Lower leg skin (tissue), 3 donors: ENCODE measurements around the gene SF3A1.

Experiments
- CTCF ChIP-seq, 3 donors: fragments of 450-650 bp; IDR thresholded peaks; one replicate each; pipeline ENCODE4 v1.5.1; 2016; ENCODE audit warnings: antibody characterized with exemption in 3 of 3, mild to moderate bottlenecking in 3 of 3, moderate library complexity in 2 of 3
- POLR2A ChIP-seq, 2 donors: fragments of 450-650 bp; IDR thresholded peaks; one replicate each; pipeline ENCODE4 v1.6.1; 2016 to 2017; ENCODE audit warnings: antibody characterized with exemption in 2 of 2, mild to moderate bottlenecking in 1 of 2, moderate library complexity in 1 of 2

GRCh38 chr22:30381264-30381663 is 24.6 kb upstream of the SF3A1 start:
- TF ChIP-seq CTCF (IDR thresholded peaks at IDR 0.05) (no peak), POLR2A (IDR thresholded peaks at IDR 0.05) (no peak)
